ENCODE measurements around the gene SLC44A1.

DNA sequence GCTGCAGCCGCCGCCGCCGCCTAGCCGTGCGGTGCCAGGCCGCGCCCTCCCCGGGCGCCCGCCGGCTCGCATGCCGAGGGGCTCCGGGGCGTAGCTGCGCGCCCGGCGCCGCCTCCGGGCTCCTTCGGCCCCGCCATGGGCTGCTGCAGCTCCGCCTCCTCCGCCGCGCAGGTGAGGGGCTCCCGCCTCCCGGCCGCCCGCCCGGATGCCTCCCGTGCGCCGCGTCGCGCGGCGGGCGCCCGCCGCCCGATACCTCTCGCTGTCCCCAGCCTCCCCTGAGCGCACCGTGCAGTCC is 230 bp downstream of the SLC44A1 start:
- TF ChIP-seq GABPA (IDR thresholded peaks at IDR 0.05; ENCODE audit: low read depth), result no peak
- TF ChIP-seq POLR2AphosphoS5 (IDR thresholded peaks at IDR 0.05; ENCODE audit: low read depth), result no peak
- TF ChIP-seq, protein P1, sequence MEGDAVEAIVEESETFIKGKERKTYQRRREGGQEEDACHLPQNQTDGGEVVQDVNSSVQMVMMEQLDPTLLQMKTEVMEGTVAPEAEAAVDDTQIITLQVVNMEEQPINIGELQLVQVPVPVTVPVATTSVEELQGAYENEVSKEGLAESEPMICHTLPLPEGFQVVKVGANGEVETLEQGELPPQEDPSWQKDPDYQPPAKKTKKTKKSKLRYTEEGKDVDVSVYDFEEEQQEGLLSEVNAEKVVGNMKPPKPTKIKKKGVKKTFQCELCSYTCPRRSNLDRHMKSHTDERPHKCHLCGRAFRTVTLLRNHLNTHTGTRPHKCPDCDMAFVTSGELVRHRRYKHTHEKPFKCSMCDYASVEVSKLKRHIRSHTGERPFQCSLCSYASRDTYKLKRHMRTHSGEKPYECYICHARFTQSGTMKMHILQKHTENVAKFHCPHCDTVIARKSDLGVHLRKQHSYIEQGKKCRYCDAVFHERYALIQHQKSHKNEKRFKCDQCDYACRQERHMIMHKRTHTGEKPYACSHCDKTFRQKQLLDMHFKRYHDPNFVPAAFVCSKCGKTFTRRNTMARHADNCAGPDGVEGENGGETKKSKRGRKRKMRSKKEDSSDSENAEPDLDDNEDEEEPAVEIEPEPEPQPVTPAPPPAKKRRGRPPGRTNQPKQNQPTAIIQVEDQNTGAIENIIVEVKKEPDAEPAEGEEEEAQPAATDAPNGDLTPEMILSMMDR (IDR thresholded peaks at IDR 0.05; ENCODE audit: insufficient read depth, low read length), result no peak
- TF ChIP-seq, protein P2, sequence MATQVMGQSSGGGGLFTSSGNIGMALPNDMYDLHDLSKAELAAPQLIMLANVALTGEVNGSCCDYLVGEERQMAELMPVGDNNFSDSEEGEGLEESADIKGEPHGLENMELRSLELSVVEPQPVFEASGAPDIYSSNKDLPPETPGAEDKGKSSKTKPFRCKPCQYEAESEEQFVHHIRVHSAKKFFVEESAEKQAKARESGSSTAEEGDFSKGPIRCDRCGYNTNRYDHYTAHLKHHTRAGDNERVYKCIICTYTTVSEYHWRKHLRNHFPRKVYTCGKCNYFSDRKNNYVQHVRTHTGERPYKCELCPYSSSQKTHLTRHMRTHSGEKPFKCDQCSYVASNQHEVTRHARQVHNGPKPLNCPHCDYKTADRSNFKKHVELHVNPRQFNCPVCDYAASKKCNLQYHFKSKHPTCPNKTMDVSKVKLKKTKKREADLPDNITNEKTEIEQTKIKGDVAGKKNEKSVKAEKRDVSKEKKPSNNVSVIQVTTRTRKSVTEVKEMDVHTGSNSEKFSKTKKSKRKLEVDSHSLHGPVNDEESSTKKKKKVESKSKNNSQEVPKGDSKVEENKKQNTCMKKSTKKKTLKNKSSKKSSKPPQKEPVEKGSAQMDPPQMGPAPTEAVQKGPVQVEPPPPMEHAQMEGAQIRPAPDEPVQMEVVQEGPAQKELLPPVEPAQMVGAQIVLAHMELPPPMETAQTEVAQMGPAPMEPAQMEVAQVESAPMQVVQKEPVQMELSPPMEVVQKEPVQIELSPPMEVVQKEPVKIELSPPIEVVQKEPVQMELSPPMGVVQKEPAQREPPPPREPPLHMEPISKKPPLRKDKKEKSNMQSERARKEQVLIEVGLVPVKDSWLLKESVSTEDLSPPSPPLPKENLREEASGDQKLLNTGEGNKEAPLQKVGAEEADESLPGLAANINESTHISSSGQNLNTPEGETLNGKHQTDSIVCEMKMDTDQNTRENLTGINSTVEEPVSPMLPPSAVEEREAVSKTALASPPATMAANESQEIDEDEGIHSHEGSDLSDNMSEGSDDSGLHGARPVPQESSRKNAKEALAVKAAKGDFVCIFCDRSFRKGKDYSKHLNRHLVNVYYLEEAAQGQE (IDR thresholded peaks at IDR 0.05; ENCODE audit: insufficient replicate concordance, low read depth), result no peak
- TF ChIP-seq SPI1 (IDR thresholded peaks at IDR 0.05; ENCODE audit: borderline replicate concordance, low read depth), result no peak
